GM23338 (cell line): ENCODE results near the gene PDE6A. TPM values are rescaled to one million over a fixed set of nuclear protein-coding genes. Genes with fewer than 3 reads are reported as not detected.

Experiments
- ATAC-seq: fragments of 200-7000 bp; cut with Tn5 transposase; 3 replicates; pipeline ENCODE4 v1.9.1; 2020
- DNase-seq: peaks from one replicate; pipeline ENCODE4 v3.0.0-alpha.2; 2015; ENCODE audit warnings: low spot score
- H2AFZ ChIP-seq: fragments of 200-600 bp; sonication (generic); 2 replicates; pipeline ENCODE4 v1.8.0; 2016; ENCODE audit warnings: antibody characterized with exemption, mild to moderate bottlenecking, moderate library complexity
- H3F3A ChIP-seq: fragments of 200-600 bp; sonication (generic); replicated peaks from 2 replicates; pipeline ENCODE4 v1.8.0; 2017; ENCODE audit warnings: antibody characterized with exemption, mixed run types, low read depth
- H3K27ac ChIP-seq: fragments of 200-600 bp; sonication (generic); 2 replicates; pipeline ENCODE4 v1.6.1; 2016; ENCODE audit warnings: low read depth
- H3K27me3 ChIP-seq: fragments of 200-600 bp; sonication (generic); 2 replicates; pipeline ENCODE4 v1.8.0; 2016; ENCODE audit warnings: mild to moderate bottlenecking, mixed run types, moderate library complexity; ENCODE audit not compliant: insufficient read depth
- H3K36me3 ChIP-seq: fragments of 200-600 bp; sonication (generic); 2 replicates; pipeline ENCODE4 v1.8.0; 2016; ENCODE audit warnings: mild to moderate bottlenecking; ENCODE audit not compliant: insufficient read depth
- H3K4me1 ChIP-seq: fragments of 200-600 bp; sonication (generic); 2 replicates; pipeline ENCODE4 v1.8.0; 2016; ENCODE audit warnings: mild to moderate bottlenecking, moderate library complexity; ENCODE audit not compliant: insufficient read depth
- H3K4me2 ChIP-seq: fragments of 200-600 bp; sonication (generic); 2 replicates; pipeline ENCODE4 v1.7.1; 2017; ENCODE audit warnings: mixed run types
- H3K4me3 ChIP-seq: fragments of 200-600 bp; sonication (generic); 2 replicates; pipeline ENCODE4 v1.6.1; 2016; ENCODE audit warnings: mixed run types
- H3K79me2 ChIP-seq: fragments of 200-600 bp; sonication (generic); replicated peaks from 2 replicates; pipeline ENCODE4 v1.8.0; 2017; ENCODE audit warnings: mild to moderate bottlenecking; ENCODE audit not compliant: insufficient read depth
- H3K9me2 ChIP-seq: fragments of 200-600 bp; sonication (generic); 2 replicates; pipeline ENCODE4 v1.8.0; 2017; ENCODE audit not compliant: insufficient read depth
- H4K20me1 ChIP-seq: fragments of 200-600 bp; sonication (generic); replicated peaks from 2 replicates; pipeline ENCODE4 v1.8.0; 2017; ENCODE audit warnings: mild to moderate bottlenecking; ENCODE audit not compliant: insufficient read depth
- H3K27ac Mint-ChIP-seq: 2 replicates; pipeline ENCODE4 v1.8.0; 2020; ENCODE audit warnings: inconsistent platforms, mild to moderate bottlenecking, moderate library complexity, mixed read lengths
- H3K27me3 Mint-ChIP-seq: 3 replicates; pipeline ENCODE4 v1.8.0; 2022; ENCODE audit warnings: low read depth, mild to moderate bottlenecking, moderate library complexity, mixed read lengths, inconsistent platforms; ENCODE audit not compliant: insufficient read depth, poor library complexity
- H3K36me3 Mint-ChIP-seq: 3 replicates; pipeline ENCODE4 v1.8.0; 2021; ENCODE audit warnings: low read depth, mild to moderate bottlenecking, inconsistent platforms, moderate library complexity, mixed read lengths
- H3K4me1 Mint-ChIP-seq: 3 replicates; pipeline ENCODE4 v1.8.0; 2020; ENCODE audit warnings: mild to moderate bottlenecking, inconsistent platforms, mixed read lengths
- H3K4me3 Mint-ChIP-seq: 3 replicates; pipeline ENCODE4 v1.8.0; 2021; ENCODE audit warnings: moderate library complexity, mild to moderate bottlenecking, inconsistent platforms, mixed read lengths
- H3K9me3 Mint-ChIP-seq: 3 replicates; pipeline ENCODE4 v1.8.0; 2020; ENCODE audit warnings: moderate library complexity, mild to moderate bottlenecking, inconsistent platforms, mixed read lengths
- CREB1 ChIP-seq: fragments of 250-450 bp; sonication (Bioruptor Pico); IDR thresholded peaks from 2 replicates; pipeline ENCODE4 v1.5.0; 2020; ENCODE audit warnings: low read depth, mild to moderate bottlenecking, moderate library complexity
- CTCF ChIP-seq, 2 experiments: fragments of 200-600 bp in 1 of 2; sonication (generic) in 1 of 2; conservative IDR thresholded peaks; 2 replicates each; pipeline versions ENCODE4 v1.5.1 to v1.6.1; 2016 to 2017; ENCODE audit warnings: antibody characterized with exemption in 2 of 2, low read depth in 2 of 2, mild to moderate bottlenecking in 2 of 2, moderate library complexity in 1 of 2
- EZH2 ChIP-seq: fragments of 200-600 bp; sonication (generic); IDR thresholded peaks from one replicate; pipeline ENCODE4 v1.8.0; 2017; ENCODE audit warnings: antibody characterized with exemption, mild to moderate bottlenecking, low read depth; ENCODE audit not compliant: unreplicated experiment
- EZH2phosphoT487 ChIP-seq: fragments of 200-600 bp; sonication (generic); IDR thresholded peaks from one replicate; pipeline ENCODE4 v1.8.1; 2018; ENCODE audit warnings: antibody characterized with exemption; ENCODE audit not compliant: unreplicated experiment
- JUNB ChIP-seq: IDR thresholded peaks from one replicate; pipeline ENCODE4 v1.6.1; 2016; ENCODE audit warnings: antibody characterized with exemption; ENCODE audit not compliant: unreplicated experiment
- NANOG ChIP-seq: IDR thresholded peaks from 2 replicates; pipeline ENCODE4 v1.6.1; 2016; ENCODE audit warnings: antibody characterized with exemption, borderline replicate concordance
- REST ChIP-seq: IDR thresholded peaks from one replicate; pipeline ENCODE4 v1.6.1; 2018; ENCODE audit warnings: antibody characterized with exemption; ENCODE audit not compliant: unreplicated experiment
- STAT1 ChIP-seq: IDR thresholded peaks from one replicate; pipeline ENCODE4 v1.6.1; 2016; ENCODE audit warnings: antibody characterized with exemption; ENCODE audit not compliant: unreplicated experiment
- ZNF114 ChIP-seq: fragments of 250-450 bp; sonication (Bioruptor Pico); IDR thresholded peaks from 2 replicates; pipeline ENCODE4 v1.5.0; 2020; ENCODE audit warnings: mild to moderate bottlenecking, moderate library complexity
- ZNF331 ChIP-seq: fragments of 250-450 bp; sonication (Bioruptor Pico); IDR thresholded peaks from 2 replicates; pipeline ENCODE4 v1.5.0; 2020; ENCODE audit warnings: low read depth, mild to moderate bottlenecking, moderate library complexity
- ZNF462 ChIP-seq: fragments of 250-450 bp; sonication (Bioruptor Pico); IDR thresholded peaks from 2 replicates; pipeline ENCODE4 v1.5.0; 2020; ENCODE audit warnings: mild to moderate bottlenecking, moderate library complexity
- polyA plus RNA-seq: library from polyadenylated mRNA; unstranded; fragments of >200 nt; fragmentation: Nextera tagmentation; extraction: Ambion mirVana; gene quantifications from 2 replicates; pipeline ENCODE4 v1.2.1, GENCODE V29; 2016
- total RNA-seq: library from RNA; depleted of rRNA; stranded (reverse); fragments of >200 nt; shearing (Covaris generic); gene quantifications from 2 replicates; pipeline ENCODE4 v1.2.3, GENCODE V29; 2014

PDE6A gene
- total and polyA plus RNA-seq, 2 experiments from 2014 or later = 0.08 TPM; not detected in 1

GRCh38 chr5:149911031-149911430 is 33.6 kb downstream of the PDE6A start:
- ATAC-seq = no peak
- Histone ChIP-seq H3K36me3 (no peaks in the 10 kb centered on the region), H3K27me3 (no peaks in the 10 kb centered on the region)

GRCh38 chr5:149907828-149908227 is 36.8 kb downstream of the PDE6A start:
- no peaks in the 10 kb centered on the region for H3K4me1 Mint-ChIP-seq
- no peaks in the 10 kb centered on the region for H3F3A ChIP-seq
- H2AFZ ChIP-seq = no peak overlapping the region
- no peaks in the 10 kb centered on the region for H3K9me3 Mint-ChIP-seq
- no peak overlapping the region for H3K27ac ChIP-seq
- no peaks in the 10 kb centered on the region for H3K27me3 ChIP-seq
- H3K4me2 ChIP-seq = no peak overlapping the region
- no peaks in the 10 kb centered on the region for H3K36me3 Mint-ChIP-seq
- H3K4me1 ChIP-seq = no peaks in the 10 kb centered on the region; the same call in 1 of the 2 replicates
- H3K27me3 Mint-ChIP-seq = no peaks in the 10 kb centered on the region
- H3K4me3 Mint-ChIP-seq = no peak overlapping the region
- DNase-seq (no peak), ATAC-seq (no peak)
- no peak overlapping the region for H3K4me3 ChIP-seq
- H3K79me2 ChIP-seq = no peaks in the 10 kb centered on the region
- no peaks in the 10 kb centered on the region for H3K36me3 ChIP-seq
- H4K20me1 ChIP-seq = no peaks in the 10 kb centered on the region
- H3K27ac Mint-ChIP-seq = no peak overlapping the region
- no peaks in the 10 kb centered on the region for H3K9me2 ChIP-seq
- TF ChIP-seq CREB1 (CRISPR knock-in tag) (no peak), NANOG (no peak), ZNF462 (CRISPR knock-in tag) (no peak), ZNF114 (no peak), STAT1 (no peak), EZH2phosphoT487 (no peak), ZNF331 (no peak), EZH2 (no peak), REST (no peak), JUNB (no peak), CTCF (conservative IDR thresholded peaks at IDR 0.05; ENCODE audit: low read depth in 2 of 2) (no peak)

More at GRCh38 chr5:149911031-149911430, 33.6 kb downstream of the PDE6A start:
- Histone ChIP-seq H3K27ac (no peak overlapping the region), H3K4me2 (no peak overlapping the region), H3K4me3 (no peak overlapping the region), H3K79me2 (no peaks in the 10 kb centered on the region), H3K4me1 (no peaks in the 10 kb centered on the region; the same call in 1 of the 2 replicates), H2AFZ (no peak overlapping the region), H4K20me1 (no peaks in the 10 kb centered on the region), H3K9me2 (no peaks in the 10 kb centered on the region), H3F3A (no peaks in the 10 kb centered on the region)
- H3K9me3 Mint-ChIP-seq = no peaks in the 10 kb centered on the region
- H3K4me3 Mint-ChIP-seq = no peak overlapping the region
- H3K27ac Mint-ChIP-seq = no peak overlapping the region
- no peak for TF ChIP-seq ZNF114
- no peak for DNase-seq
- H3K4me1 Mint-ChIP-seq = peaks cover under 1% of the 10 kb centered on the region; the same call in 2 of the 3 replicates
- no peaks in the 10 kb centered on the region for H3K27me3 Mint-ChIP-seq
- H3K36me3 Mint-ChIP-seq = no peaks in the 10 kb centered on the region
